ENCODE data around the gene ARID1B.

DNA sequence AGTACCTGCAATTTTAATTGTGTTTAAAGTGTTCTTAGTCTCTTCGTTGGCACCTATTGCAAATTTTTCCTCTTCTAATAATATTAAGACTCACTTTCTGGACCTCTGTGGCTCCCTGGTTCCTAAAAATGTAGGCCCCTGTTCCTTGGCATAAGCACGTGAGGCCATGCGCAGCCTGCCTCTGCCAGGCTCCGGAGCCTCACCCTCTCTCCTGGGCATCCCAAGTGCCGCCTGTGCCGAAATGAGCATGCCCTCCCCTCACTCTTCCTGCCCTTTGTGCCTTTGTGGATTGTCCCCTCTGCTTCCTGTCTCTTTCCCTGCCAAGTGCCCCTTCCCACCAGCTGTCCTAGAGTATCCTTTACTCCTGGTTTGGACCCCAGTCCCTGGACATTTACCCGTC, 300.1 kb downstream of the ARID1B start:
- TF ChIP-seq, protein P1, sequence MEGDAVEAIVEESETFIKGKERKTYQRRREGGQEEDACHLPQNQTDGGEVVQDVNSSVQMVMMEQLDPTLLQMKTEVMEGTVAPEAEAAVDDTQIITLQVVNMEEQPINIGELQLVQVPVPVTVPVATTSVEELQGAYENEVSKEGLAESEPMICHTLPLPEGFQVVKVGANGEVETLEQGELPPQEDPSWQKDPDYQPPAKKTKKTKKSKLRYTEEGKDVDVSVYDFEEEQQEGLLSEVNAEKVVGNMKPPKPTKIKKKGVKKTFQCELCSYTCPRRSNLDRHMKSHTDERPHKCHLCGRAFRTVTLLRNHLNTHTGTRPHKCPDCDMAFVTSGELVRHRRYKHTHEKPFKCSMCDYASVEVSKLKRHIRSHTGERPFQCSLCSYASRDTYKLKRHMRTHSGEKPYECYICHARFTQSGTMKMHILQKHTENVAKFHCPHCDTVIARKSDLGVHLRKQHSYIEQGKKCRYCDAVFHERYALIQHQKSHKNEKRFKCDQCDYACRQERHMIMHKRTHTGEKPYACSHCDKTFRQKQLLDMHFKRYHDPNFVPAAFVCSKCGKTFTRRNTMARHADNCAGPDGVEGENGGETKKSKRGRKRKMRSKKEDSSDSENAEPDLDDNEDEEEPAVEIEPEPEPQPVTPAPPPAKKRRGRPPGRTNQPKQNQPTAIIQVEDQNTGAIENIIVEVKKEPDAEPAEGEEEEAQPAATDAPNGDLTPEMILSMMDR (conservative IDR thresholded peaks at IDR 0.05) = no peak
- TF ChIP-seq EZH2 (IDR thresholded peaks at IDR 0.05; ENCODE audit: low read depth) = no peak

Data from PC-9 (cell line).